SU-DHL-6 (cell line): Measurements from ENCODE around the gene USH1C.

Source experiments
- CTCF ChIP-seq: fragments of 200-600 bp; sonication (generic); IDR thresholded peaks from one replicate; pipeline ENCODE4 v1.5.1; 2017; ENCODE audit warnings: antibody characterized with exemption, mild to moderate bottlenecking, low read length, moderate library complexity; ENCODE audit not compliant: insufficient read depth, poor library complexity, severe bottlenecking
- EZH2phosphoT487 ChIP-seq: fragments of 200-600 bp; sonication (generic), shearing (Covaris generic); conservative IDR thresholded peaks from 2 replicates; pipeline ENCODE4 v1.6.1; 2018; ENCODE audit warnings: mild to moderate bottlenecking, antibody characterized with exemption, low read length, moderate library complexity, mixed read lengths

GRCh38 chr11:17572791-17573460 lies 28.7 kb upstream of the USH1C start:
- TF ChIP-seq CTCF (no peak), EZH2phosphoT487 (no peak)
